ENCODE results near the gene DNMBP.
A peak's percentile ranks its signal among the peaks of the same experiment; 100 is the strongest.
"Not testable (repeated sequence)": the region's sequence is repeated elsewhere in the genome, so short reads cannot be mapped to it uniquely, and the experiment has no call there.

Gene DNMBP

DNA sequence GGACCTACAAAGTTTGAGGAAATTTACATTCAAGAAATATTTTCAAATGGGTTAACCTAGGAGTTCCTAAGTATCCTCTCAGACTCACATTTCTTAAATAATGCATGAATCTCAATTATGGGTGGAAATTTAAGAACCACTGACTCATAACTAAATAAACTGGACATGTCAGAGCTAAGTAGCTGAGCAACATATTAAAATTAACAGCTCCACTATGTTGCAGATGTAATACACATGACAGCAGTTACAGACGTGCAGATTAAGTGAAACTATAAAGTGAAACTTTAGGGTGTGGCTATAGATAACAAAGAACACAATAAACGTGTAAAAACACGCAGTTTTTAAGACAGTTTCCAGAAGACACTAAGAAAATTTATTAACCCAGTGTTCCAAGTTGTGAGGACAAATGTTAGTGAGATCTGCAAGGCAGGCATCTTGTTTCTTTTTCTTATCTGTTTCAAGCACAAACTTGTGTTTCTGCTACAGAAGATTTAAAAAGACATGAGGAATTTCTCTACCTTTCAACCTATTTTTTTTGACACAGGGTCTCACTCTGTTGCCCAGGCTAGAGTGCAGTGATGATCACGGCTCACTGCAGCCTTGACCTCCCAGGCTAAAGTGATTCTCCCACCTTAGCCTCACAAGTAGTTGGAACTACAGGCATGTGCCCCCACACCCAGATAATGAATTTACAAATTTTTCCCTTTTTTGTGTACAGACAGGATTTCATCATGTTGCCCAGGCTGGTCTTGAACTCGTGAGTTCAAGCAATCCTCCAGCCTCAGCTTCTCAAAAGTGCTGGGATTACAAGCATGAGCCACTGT is 25.3 kb downstream of the DNMBP start:
- peak; percentile 58 for DNase-seq

- peak; percentile 79 for DNase-seq
These were observed 26.3 kb downstream of the DNMBP start for GRCh38 chr10:99983280-99983988.

DNA sequence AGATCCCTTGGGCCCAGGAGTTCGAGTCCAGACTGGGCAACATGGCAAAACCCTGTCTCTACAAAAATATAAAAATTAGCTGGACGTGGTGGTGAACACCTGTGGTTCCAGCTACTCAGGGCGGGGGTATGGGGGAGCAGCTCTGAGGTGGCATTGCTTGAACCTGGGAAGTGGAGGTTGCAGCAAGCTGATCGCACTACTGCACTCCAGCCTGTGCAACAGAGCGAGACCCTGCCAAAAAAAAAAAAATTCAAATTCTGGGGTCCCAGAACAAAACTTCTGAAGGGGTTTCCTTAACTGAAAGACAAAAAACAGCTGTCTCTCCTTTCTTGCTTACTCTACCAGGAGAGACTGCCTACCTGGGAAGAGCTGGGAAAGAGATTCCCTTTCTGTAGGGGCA is 27.0 kb downstream of the DNMBP start:
- DNase-seq = no peak

DNA sequence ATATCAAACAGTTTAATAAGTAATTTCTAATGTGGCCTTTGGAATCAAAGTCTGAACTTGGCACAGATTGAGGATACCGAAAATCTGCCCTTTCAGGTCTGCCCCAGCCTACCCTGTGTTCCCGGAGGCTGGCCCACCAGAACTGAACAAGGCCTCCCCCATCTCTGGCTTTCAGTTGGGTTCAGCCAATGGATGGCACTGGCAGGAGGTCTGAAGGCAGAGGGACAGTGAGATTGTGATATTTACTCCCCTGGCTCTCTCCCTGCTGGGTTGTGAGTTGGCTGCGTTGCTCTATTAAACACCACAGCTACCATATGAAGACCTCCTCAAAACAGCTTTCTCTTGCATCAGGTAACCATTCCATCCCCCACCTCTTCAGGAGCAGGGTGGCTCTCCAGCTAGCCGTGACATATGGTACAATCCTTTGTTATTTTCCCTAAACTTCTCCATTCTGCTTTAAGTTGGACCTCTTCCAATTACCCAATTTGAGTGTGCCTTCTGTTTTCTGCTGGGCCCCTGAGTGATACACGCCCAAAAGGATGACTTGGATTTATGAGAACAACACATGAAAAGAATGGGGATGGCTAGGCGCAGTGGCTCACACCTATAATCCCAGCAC is 28.1 kb downstream of the DNMBP start:
- DNase-seq = no peak

GRCh38 chr10:99979066-99979685 is 30.6 kb downstream of the DNMBP start:
- no peak for DNase-seq

DNA sequence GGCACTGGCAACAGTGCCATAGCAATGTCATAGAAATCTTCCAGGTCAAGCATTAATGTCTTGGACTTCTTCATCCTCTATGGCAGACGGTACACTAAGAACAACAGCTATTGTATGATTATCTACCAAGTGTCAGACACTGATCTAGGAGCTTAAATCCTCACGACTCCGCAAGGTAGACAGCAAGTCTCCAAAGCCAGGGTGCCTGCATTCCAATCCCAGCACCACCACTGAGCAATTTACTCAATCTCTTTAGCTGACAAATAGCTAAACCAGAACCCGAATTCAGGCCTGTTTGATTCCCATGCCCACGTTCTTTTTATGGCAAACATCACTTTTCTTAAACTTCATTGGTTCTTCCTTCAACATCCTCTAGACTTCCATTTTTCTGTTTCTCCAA is 31.8 kb downstream of the DNMBP start:
- no peak for DNase-seq

- DNase-seq = peak; percentile 93
These were observed 32.7 kb downstream of the DNMBP start for GRCh38 chr10:99976886-99977665.

DNA sequence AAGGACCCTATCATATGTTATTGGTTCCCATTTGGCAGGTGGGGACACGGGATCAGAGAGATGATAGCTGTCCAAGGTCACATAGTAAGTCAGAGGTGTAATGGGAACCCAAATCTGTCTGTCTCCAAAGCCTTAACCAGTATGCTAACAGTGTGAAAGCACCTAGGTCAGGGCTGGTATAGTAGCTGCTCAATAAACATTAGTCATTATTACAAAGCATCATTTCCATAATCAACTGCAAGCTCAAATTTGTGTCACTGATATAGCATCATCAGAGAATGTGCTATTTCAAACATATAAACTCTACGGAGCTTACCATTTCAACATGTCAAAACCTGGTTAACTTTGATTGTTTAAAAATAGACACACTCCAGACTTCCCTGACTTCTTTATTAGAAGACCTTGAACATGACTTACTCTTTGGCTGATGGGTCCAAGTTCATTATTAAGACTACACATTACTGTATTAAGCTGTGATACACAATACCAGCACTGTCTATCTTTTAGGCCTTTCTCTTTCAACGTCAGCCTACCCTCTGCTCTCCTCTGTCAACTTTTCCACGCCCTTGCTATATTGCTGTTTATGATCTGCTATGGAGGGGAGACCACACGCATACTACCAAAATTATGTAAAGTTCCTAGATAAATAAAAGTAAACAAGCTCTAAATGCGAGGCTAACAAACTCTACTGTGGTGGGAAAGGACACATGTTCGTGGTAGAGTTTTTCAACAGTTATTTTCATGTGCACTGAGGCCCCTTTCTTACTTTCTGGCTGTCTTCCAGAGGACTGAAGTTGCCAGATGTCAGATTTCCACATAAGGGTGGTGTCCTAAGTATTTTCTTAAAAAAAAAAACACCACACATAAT is 33.6 kb downstream of the DNMBP start:
- peak; percentile 72 for DNase-seq

- no peak for DNase-seq
These were observed 34.5 kb downstream of the DNMBP start for GRCh38 chr10:99975106-99975829.

DNA sequence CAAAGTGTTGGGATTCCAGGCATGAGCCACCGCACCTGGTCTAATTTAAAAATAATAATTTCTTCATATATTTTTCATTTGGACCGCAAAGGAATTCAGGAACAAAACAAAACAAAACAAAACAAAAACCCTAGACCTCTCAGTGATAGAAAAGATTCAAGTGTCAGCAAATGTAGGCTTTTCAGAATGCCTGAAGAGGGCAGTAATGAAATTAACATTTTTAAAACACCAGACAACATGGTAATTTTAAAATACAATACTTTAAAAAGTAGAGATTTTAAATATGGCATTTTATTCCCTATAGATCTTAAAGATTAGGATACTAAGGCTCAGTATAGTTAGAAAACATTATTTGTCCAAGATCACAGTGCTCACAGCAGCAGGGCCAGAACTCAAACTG is 36.6 kb downstream of the DNMBP start:
- no peak for DNase-seq

DNA sequence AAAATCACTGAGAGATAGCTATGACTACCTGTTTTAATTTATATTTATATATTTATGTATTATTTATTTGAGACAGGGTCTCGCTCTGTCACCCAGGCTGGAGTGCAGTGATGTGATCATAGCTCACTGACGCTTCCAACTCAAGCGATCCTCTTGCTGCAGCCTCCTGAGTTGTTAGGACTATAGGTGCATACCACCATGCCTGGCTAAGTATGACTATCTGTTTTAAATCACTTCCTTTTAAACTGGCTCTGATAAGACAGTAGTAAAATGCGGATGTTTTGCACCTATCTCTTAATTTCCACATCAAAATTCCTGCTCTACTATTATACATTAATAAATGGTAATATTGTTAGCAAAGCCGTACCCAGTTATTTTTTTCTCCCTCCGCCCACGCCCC is 41.8 kb downstream of the DNMBP start:
- DNase-seq = no peak

DNA sequence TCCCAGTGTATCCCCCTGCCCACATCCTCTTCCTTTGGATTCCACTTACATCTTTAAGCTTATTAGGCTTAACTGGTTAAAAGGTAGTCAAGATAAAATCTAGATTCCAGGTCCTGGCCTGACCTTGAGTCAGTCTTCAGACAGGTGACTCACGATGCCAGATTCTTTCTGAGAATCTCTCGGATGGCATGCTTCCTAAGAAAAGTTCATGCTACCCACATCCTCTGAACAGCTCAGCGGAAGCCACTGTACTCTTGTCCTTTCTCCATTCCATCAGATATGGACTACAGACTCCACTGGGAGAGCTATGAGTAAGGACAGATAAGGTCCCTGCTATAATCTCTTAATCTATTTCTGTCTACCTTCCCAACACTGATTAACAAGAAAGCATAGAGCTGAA is 43.4 kb downstream of the DNMBP start:
- DNase-seq = peak; percentile 61

DNA sequence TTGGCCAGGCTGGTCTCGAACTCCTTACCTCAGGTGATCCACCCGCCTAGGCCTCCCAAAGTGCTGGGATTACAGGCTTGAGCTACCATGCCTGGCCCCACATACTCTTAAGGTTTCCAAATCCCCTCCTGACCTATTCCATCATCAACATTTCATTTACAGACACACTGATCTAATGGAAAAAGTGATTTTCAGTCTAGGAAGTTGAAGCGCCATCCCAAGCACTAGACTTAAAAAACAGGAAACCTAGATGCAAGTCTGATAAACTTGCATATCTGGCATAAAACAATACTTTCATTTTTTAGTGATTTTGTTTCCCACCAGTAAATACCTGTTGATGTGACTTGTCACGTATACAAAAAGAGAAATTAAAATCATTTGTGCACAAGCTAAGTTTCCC is 44.0 kb downstream of the DNMBP start:
- no peak for DNase-seq

GRCh38 chr10:99964791-99965190 is 45.0 kb downstream of the DNMBP start:
- peak; percentile 27 for DNase-seq

DNA sequence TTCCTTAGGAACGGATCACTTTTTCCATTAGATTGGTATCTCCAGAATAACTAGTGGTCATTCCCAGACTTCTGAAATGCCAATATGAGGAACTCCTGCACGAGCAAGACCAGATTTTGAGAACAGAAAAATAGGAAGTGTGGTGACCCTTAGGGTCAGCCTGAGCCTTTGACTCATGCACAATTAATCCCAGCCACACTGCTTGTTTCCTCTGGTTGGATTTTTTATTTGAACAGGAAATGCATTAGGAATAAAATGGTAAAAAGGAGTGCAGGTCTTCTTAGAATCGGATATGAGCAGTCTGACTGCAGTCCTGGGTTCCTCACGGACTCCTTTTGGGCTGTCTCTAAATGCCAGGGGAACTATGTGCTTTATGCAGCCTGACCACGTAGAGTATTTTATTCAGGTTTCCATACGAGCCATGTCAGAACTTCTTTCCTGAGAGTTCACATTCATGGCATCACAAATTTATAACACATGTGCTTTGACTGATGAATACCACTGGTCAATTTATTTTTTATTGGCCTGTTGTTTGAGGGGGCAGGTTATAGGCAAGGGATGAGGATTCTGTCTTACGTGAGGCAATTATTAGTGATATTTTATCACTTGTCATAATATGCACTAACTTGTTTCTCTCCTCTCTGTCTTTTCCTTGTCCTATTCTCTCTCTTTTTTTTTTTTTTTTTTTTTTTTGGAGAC is 46.1 kb downstream of the DNMBP start:
- DNase-seq = not testable (repeated sequence)

DNA sequence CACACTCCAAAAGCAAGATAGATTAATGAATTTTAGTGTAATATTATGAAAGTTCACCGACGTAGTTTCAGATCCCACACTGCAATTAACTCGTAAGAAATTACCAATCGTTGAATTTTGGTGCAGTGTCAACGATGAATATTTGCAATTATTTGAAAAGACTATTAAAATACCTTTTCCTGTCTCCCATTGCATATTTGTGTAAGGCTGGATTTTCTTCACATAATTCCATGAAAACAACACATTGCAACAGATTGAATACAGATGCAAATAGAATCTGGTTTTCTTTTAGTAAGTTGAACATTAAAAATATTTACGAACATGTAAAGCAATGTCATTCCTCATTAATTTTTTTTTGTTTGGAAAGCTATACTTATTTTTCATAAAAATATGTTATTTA is 50.9 kb downstream of the DNMBP start:
- no peak for DNase-seq

- DNase-seq = peak; percentile 28
These were observed 51.4 kb downstream of the DNMBP start for GRCh38 chr10:99958302-99958701.

- not testable (repeated sequence) for DNase-seq
These were observed 56.2 kb downstream of the DNMBP start for GRCh38 chr10:99953510-99953909.

DNA sequence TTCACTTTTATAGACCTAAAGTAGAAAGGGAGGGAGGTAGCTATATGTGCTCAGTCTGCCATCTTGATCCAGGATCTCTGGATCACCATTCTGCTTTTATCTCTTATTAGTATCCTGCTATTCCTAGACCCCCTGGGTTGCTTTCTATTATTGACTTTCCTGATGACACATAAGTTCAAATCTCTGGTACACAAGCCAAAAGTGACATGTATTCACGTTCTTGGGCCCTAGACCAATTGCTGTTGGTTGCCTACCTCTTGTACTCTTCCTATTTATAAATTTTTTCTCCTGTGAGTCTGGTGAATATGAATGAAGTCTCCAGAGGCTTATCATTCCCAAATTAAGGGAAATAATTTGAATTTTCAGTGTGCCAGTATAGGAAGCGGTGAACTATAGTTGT is 56.9 kb downstream of the DNMBP start:
- no peak for DNase-seq

GRCh38 chr10:99946051-99946450 is 63.7 kb downstream of the DNMBP start:
- DNase-seq = not testable (repeated sequence)
